HT-29 (cell line): Measurements from ENCODE around the gene CDH26. TPM values are rescaled to one million over a fixed set of nuclear protein-coding genes. Genes with fewer than 3 reads are reported as not detected.

ENCODE experiments used
- DNase-seq: peaks from one replicate; pipeline ENCODE4 v3.0.0-alpha.2; 2015; ENCODE audit warnings: low spot score
- total RNA-seq: library from RNA; depleted of rRNA; stranded (reverse); fragments of >200 nt; shearing (Covaris generic); gene quantifications from 2 replicates; pipeline ENCODE4 v1.2.3, GENCODE V29; 2014; rRNA removed

Gene CDH26
- total RNA-seq, result 0.13 and 0.51 TPM in 2 replicates

GRCh38 chr20:59958123-59958522 is at the start of gene CDH26:
Gene CDH26 (plus strand): TSS chr20:59958423. CDS start chr20:59958727, 304 bp downstream.
- DNase-seq, result no peak

- no peak for DNase-seq
Measured at GRCh38 chr20:59908855-59909254, 49.4 kb upstream of the CDH26 start.

DNA sequence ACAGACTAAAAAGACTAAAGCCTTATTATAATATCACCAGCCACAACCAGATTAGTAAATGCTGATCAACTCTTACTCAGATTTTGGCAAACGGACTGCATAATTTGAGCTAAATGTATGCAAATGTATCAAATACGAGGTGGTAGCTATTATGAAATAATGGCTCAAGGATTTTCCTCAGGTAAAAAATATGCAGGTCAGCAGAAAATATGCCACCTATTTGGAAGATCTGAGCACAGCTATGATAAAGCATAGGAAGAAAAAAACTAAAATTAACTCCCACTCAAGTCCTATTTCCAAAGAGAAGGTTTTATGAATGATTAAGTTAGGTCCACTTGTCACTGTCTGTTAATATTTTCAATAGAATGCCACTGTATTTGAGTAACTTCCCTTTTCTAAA is 47.2 kb upstream of the CDH26 start:
- DNase-seq, result no peak

DNA sequence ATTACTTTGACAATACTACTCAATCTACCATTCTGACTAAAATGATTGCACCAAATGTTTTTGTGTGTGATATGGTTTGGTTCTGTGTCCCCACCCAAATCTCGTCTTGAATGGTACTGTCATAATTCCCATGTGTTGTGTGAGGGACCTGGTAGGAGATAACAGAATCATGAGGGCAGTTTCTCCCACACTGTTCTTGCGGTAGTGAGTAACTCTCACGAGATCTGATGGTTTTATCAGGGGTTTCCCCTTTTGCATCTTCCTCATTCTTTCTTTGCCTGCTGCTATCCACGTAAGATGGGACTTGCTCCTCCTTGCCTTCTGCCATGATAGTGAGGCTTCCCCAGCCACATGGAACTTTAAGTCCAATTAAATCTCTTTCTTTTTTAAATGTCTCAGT is 45.6 kb upstream of the CDH26 start:
- DNase-seq, result no peak

- no peak for DNase-seq
Measured at GRCh38 chr20:59920944-59921343, 37.3 kb upstream of the CDH26 start.

- DNase-seq, result no peak
Measured at GRCh38 chr20:59923514-59923913, 34.7 kb upstream of the CDH26 start.

DNA sequence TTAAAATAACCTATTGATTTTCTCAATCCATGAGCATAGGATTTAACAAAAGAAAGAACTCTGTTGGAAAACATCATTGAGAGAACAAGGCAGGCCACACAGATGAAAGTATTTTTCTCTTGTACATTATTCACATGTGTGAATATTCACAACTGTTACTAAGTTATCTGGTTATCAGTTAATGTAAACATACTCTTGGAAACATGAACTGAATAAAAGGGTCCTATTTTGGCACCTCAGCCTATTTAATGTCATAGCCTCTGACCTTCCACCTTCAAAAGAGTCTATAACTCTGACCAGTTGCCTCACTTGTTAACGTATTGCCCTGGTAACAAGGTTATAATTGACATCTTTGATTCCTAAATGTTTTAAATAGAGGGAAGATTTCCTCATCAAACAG is 32.9 kb upstream of the CDH26 start:
- no peak for DNase-seq

GRCh38 chr20:59925899-59926298 is 32.3 kb upstream of the CDH26 start:
- DNase-seq, result peak; percentile 97

DNA sequence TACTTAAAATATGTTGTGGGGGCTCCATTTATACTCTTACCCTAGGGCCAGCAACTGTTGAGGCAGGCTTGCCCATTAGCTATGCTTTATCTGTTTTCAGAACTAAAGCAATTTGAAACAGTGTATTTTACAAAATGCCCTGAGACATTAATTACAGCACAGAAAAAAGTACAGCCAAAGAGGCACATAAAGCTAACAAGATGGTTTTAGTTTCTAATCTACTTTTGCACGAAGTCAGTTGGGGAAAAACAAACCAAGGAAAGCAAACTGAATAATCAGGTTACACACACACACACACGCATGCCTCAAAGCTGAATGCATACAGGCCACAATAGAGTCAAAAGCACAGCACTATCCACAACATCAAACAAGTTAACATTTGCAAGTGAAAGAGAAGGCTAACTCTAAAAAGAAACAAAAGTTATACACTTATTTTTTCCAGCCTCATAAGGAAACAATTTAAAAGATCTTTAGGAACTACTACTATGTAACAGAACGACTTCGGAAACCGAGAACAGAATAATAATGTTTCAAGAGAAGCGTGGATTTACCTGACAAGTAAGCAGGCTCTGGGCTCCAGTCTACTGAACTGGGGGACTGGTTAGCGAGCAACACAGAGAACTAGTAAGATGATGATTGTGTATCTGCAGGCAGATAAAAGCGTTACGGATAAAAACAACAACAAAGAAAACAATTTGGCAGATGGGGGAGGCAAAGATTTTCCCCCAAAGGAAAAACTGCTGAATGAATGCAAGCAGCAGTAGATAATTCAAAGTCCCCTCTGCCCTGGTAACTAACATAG is 26.5 kb upstream of the CDH26 start:
- DNase-seq, result no peak

- no peak for DNase-seq
Measured at GRCh38 chr20:59932616-59933295, 25.5 kb upstream of the CDH26 start.

DNA sequence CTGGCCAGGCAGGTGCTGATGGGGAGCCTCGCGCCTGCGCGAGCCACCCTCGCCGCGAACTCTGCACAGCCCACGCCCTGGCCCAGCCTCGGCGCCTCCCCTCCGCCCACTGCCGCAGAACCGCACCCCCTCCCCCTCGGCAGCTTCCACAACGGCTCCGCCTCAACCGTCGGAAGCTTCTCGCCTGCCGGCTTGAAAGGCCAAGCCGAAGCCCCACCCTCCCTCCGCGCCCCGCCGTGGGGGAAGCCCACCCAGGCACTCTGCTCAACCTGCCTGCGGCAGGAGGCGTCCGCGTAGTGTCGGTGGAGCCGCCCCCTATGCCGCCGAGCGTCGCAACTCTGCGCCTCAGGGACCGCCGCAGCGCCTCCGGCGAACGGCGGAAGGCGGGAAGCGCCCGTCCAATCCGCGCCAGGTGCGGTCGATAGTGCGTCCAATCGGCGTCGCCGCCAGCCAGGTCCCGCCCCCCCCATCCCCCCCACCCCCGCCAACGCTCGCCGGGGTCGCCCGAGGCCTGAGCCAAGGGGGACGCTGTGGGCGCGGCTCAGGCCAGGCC is 24.9 kb upstream of the CDH26 start, which contains the start of gene SYCP2:
TSS of gene SYCP2 (minus strand) at position 342 of the 553 bp plus-strand sequence. CDS start 11,224 bp downstream, outside the sequence.
- DNase-seq, result no peak

DNA sequence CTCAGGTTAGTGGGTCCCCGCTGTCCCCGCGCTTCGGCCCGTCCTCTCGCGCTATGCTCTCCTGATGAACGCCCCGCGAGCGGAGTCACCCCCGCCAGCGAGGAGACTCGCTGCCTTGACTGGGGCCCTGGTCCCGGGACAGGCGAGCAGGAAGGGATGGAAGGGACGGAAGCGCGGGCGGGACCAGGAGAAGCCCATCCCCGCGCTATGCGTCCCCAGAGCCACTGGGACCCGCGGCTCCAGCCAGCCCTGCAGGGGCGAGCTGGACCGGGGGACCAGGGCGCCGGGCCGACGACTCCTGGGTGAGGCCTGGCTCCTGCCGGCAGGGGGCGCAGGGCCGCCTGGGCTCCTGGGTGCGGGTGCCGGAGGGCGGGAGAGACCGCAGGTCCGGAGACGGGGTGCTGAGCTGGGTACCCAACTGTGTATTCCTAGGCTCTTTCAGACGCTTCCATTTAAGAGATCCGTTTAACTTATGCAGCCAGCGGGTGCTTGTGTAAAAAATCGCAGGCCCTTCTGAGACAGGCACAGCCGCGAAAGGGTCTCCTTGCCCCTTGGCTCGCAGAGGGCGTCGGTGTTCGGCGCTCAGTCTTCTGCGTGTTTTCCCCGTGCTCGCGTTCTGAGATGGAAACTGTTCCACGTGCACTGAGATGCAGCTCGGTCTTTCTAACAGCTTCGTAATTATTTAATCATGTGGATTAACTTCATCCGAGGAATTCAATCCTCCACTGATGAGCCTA is 24.2 kb upstream of the CDH26 start:
- DNase-seq, result no peak

- DNase-seq, result no peak
Measured at GRCh38 chr20:59935457-59936185, 22.6 kb upstream of the CDH26 start.

GRCh38 chr20:59936409-59936808 is 21.8 kb upstream of the CDH26 start:
- no peak for DNase-seq

DNA sequence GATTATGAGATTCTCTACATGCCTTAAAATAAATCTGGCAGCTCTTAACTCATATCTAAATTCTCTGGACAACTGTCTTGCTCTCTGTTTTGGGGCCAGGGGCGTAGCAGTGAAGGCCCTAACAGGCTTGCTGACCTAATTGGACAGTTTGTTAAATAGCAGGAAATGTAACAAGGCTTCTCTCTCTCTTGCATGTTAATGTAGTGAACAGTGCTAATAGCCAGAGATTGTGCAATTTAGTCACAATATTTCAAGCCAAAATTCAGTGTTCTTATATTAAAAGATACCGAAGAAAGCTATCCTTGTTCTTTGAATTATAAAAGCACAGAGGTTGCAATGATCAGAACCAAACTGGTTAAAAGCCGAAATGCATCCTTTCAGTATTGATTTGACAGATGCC is 21.1 kb upstream of the CDH26 start:
- DNase-seq, result no peak

DNA sequence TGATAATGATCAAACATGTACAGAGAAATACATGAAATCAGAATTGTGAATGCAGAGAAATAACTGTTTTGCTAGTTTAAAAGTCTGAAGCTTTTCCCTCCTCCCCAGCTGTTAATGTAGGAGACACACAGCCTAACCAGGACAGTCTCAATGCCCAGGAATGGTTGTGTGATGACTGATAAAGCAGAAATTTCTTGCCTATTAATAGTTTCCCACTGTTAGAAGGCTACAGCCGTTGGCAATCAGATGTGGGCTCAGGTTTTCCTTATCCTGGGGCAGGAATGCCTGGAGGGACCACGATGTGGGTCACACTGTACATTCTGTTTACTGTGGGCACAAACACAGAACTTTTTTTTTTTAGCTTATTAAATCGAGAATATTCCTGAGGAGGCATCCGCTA is 20.0 kb upstream of the CDH26 start:
- DNase-seq, result no peak

DNA sequence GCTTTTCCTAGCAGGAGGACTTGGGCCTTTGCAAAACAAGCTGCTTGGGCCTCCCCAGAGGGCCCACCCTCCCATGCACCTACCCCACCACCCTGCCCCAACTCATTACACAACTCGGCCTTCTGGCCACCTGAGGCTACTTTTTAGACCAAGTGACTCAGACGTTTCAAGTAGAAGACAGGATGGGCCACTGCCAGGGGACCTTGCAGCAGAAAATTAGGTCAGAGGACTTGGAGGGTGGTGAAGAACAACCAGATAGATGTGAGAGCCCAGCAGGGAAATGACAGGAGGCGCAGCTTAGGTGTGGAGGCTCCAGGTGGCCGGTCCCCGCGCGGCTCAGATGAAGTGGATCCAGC is 19.5 kb upstream of the CDH26 start:
- peak; percentile 65 for DNase-seq

DNA sequence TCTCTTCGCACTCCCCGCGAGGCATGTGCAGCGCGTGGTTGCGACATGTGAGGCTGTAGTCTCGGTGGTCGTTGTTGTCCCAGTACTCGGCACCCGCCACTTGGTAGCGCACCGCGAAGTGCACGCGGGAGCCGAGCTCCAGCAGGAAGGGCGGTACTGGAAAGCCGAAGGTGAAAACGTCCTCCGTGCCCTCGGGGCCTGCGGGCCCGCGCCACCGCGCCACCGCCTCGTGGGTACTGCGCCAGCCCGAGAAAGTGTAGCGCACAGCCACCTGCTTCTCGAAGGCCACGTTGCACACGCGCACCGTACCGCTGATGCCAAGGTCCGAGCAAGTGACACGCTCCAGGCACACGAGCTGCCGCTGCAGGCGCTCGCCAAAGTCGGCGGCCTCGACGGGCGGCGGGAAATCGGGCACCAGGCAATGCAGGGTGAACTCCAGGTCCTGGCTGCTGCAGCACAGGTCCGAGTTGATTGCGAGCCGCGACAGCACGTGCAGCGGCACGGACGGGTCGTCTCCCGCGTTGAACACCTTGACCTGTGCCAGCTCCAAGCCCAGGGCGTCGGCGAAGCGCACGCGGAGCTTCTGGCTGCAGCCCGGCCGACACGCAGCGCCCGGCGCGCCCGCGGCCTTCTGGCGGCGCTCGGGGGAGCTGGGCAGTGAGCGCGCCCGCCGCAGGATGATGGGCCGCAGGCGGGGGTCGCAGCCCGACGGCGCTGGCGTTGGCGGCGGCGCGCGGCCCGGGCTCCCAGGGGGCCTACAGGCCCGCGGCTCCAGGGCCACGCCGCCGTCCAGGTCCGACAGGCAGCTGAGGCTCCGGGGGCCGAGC is 19.0 kb upstream of the CDH26 start:
- DNase-seq, result peak; percentile 49

DNA sequence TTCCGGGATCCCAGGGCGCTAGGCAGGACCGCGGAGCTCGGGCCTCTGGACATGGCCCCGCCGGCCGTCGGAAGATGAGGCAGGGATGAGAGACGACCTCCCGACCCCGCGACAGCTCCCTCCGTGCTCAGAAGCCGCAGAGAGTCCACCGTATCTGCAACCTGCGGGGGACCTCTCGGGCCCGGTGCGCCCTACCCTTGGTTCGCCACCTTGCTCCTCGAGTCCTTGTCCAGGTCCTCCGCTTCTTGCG is 18.4 kb upstream of the CDH26 start:
- no peak for DNase-seq

DNA sequence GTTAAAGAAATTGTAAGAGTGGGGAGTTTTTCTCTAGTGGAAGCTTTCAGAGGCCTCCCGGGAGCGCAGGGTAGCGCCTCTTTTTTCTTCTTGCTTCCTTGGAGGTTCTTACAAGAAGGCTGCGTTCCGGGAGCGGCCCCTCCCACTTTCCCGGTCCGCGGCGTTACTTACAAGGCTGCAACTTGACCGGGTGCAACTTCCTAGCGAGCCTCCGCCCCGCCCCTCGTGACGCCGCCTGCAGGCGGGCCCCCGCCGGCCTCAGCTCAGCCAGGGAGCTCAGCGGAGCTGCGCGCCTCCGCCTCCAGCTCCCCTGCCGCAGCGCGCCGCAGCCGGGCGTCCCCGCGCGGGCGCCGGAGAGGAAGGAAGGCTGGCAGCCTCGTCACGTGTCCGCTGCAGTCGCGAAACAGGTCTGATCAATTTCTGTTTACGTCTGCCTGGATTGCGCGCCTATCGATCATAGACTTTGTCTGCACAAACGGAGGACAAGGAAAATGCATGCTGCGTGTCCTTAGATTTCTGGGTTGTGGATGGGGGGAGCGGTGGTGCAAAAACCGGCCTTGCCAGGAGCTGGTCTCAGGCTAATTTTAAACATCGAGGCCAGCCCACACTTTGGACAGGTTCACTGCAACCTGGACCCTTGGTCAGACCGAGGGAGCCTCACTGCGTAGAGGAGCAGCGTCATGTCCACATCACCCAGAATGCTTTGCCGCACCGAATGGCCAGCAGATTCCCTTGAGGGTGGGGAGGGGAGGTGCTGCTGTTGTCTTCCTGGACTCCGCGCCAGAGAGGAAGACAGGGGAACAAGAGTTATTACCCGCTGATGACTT is 17.9 kb upstream of the CDH26 start, which contains the start of the genes FAM217B and PPP1R3D:
TSS of gene FAM217B (plus strand) at position 261 of the 827 bp plus-strand sequence. CDS start 3,555 bp downstream, outside the sequence.
TSS of gene PPP1R3D (minus strand) at position 177 of the 827 bp plus-strand sequence. CDS start 374 bp downstream, outside the sequence.
- peak; percentile 98 for DNase-seq
